ENCODE measurements around the gene MC4R. TPM values are rescaled to one million over a fixed set of nuclear protein-coding genes. Genes with fewer than 3 reads are reported as not detected.

Gene MC4R
- total and polyA plus RNA-seq, 4 experiments from 2014 or later, result not detected

DNA sequence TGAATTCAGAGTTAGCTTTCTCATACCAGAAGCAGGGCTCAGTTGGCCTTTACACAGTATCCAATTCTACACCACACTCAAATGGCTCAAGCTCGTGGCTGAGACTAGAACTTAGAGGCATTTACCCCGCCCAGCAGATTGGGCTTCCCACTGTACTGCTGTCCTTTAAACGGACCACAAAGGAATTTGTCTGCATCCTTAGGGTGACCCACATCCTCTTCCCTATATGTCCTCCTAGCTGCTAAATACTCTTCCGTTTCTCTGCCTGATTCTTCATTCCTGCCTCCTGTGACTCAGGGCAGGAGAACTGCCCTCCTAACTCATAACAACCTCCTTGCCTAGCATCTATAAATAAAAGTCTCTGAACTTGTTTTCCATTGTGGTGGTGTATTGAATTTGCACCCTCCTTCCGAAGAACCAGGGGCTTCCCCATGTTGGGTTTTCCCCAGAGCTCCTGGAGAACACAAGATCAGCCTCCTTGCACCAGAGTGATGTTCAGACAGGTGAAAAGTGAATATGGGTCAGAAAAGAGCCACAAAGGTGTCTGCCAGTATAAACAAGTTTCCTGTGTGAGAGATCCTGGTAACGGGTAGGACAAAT is 32.0 kb upstream of the MC4R start:
- Mint-ChIP-seq H3K27ac (no peak overlapping the region), H3K4me1 (no peaks in the 10 kb centered on the region), H3K9me3 (peaks cover 0 to 13% (median 8%) of the 10 kb centered on the region in 8 donors), H3K36me3 (no peaks in the 10 kb centered on the region), H3K4me3 (no peak overlapping the region), H3K27me3 (no peaks in the 10 kb centered on the region)
- ChIA-PET CTCF (ENCODE audit: partially characterized antibody) (no interaction called here), POLR2A (ENCODE audit: partially characterized antibody) (no interaction called here)
- Histone ChIP-seq H3K36me3 (ENCODE audit: insufficient read depth, low read length) (no peaks in the 10 kb centered on the region), H3K27me3 (ENCODE audit: insufficient read depth, low read length) (no peaks in the 10 kb centered on the region), H3K4me3 (ENCODE audit: low read length in 2 of 2) (no peak overlapping the region), H3K9me3 (ENCODE audit: control insufficient read depth in 1 of 2, low read length in 2 of 2) (no peaks in the 10 kb centered on the region), H3K27ac (ENCODE audit: low read depth, low read length) (no peak overlapping the region), H3K4me1 (ENCODE audit: insufficient read depth, low read length) (no peaks in the 10 kb centered on the region)
- DNase-seq, result no peak
- intact Hi-C loops (cut with micrococcal nuclease), result no loop called here

DNA sequence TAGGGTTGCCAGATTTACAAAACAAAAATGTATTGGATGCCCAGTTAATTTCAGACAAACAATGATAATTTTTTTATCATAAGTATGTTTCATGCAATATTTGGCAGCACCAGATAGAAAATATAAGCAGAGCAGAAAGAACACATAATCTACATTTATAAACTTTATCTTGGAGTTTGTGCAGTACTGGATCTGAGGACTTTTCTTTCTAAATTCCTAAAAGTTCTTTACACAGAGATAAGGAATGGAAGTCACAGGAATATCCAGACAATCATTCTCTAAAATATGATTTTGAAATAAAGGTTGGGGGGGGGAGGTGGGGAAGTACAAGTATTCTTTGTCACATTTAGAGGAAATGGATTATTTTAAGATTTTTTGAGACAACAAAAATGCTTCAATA is 28.8 kb upstream of the MC4R start:
- Histone ChIP-seq H3K4me3 (ENCODE audit: low read length in 2 of 2) (no peak overlapping the region), H3K4me1 (ENCODE audit: insufficient read depth, low read length) (no peaks in the 10 kb centered on the region), H3K9me3 (ENCODE audit: control insufficient read depth in 1 of 2, low read length in 2 of 2) (no peaks in the 10 kb centered on the region), H3K27me3 (ENCODE audit: insufficient read depth, low read length) (no peaks in the 10 kb centered on the region), H3K36me3 (ENCODE audit: insufficient read depth, low read length) (no peaks in the 10 kb centered on the region), H3K27ac (ENCODE audit: low read depth, low read length) (no peak overlapping the region)
- ChIA-PET POLR2A (ENCODE audit: partially characterized antibody) (no interaction called here), CTCF (ENCODE audit: partially characterized antibody) (no interaction called here)
- H3K36me3 Mint-ChIP-seq, result no peaks in the 10 kb centered on the region
- H3K27ac Mint-ChIP-seq, result no peak overlapping the region
- no peak overlapping the region for H3K4me3 Mint-ChIP-seq
- no peaks in the 10 kb centered on the region for H3K27me3 Mint-ChIP-seq
- peaks cover 4 to 12% (median 9%) of the 10 kb centered on the region in 8 donors for H3K9me3 Mint-ChIP-seq
- no peak for DNase-seq
- no peaks in the 10 kb centered on the region for H3K4me1 Mint-ChIP-seq
- intact Hi-C loops (cut with micrococcal nuclease), result no loop called here

DNA sequence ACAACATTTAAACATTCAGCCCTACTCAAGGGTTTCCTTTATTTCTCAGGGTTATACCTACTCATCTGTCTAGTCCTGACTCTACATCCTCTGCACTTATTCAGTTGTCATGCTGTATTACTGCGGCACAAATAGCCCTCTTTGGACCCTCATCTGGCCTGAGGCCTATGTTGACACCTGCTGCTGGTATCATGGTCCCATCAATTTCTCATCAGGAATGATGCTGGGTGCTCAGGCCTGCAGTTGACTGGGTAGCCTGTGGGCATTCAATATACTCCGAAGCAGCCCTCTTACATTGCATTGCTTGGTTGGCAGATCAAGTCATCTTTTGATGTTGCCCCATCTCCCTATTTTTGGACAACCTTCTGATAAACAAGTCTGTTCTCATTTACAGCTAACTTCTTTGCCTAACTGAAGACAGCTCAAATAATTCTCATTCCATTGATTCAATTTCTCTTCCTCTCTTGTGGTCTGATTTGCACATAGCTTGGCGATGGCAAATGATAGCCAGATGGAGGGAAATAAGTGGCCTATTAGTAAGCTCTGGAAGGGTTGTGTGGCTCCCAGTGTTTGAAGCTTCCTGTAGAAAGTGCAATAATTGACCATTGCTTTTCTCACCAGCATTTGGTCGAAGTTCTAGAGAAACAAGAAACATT is 19.1 kb upstream of the MC4R start:
- Histone ChIP-seq H3K27me3 (ENCODE audit: insufficient read depth, low read length) (no peaks in the 10 kb centered on the region), H3K4me1 (ENCODE audit: insufficient read depth, low read length) (no peaks in the 10 kb centered on the region), H3K27ac (ENCODE audit: low read depth, low read length) (no peak overlapping the region), H3K9me3 (ENCODE audit: control insufficient read depth in 1 of 2, low read length in 2 of 2) (no peaks in the 10 kb centered on the region), H3K36me3 (ENCODE audit: insufficient read depth, low read length) (no peaks in the 10 kb centered on the region), H3K4me3 (ENCODE audit: low read length in 2 of 2) (no peak overlapping the region)
- Mint-ChIP-seq H3K27ac (no peak overlapping the region), H3K27me3 (no peaks in the 10 kb centered on the region), H3K9me3 (peaks cover 0 to 6% (median under 1%) of the 10 kb centered on the region in 8 donors), H3K4me1 (no peaks in the 10 kb centered on the region), H3K4me3 (no peak overlapping the region), H3K36me3 (no peaks in the 10 kb centered on the region)
- intact Hi-C loops (cut with micrococcal nuclease), result no loop called here
- POLR2A ChIA-PET (ENCODE audit: partially characterized antibody), result no interaction called here
- DNase-seq, result no peak
- CTCF ChIA-PET (ENCODE audit: partially characterized antibody), result no interaction called here

DNA sequence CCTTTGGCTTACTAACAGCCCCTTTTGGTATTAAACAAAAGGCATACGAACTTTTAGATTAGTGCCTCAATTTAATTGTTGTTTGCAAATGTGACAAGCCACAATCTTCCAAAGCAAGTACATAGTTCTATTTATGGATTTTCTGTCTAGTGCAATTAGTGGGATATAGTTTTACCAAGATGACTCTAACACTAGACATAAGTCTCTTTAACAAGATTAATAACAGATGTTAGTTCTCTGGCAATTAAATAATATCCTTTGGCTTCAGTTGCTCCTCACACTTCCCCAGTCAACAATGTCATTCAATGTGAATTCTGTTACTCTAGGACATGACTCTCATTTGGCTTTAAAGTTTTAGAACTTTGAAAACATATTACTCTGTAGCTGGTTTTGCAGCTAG is 16.7 kb upstream of the MC4R start:
- Mint-ChIP-seq H3K36me3 (no peaks in the 10 kb centered on the region), H3K4me3 (no peak overlapping the region), H3K27ac (no peak overlapping the region), H3K4me1 (no peaks in the 10 kb centered on the region), H3K9me3 (peaks cover 0 to 3% (median 0%) of the 10 kb centered on the region in 8 donors), H3K27me3 (no peaks in the 10 kb centered on the region)
- H3K4me1 ChIP-seq (ENCODE audit: insufficient read depth, low read length), result no peaks in the 10 kb centered on the region
- POLR2A ChIA-PET (ENCODE audit: partially characterized antibody), result no interaction called here
- no peaks in the 10 kb centered on the region for H3K9me3 ChIP-seq (ENCODE audit: control insufficient read depth in 1 of 2, low read length in 2 of 2)
- DNase-seq, result no peak
- no peaks in the 10 kb centered on the region for H3K36me3 ChIP-seq (ENCODE audit: insufficient read depth, low read length)
- H3K27me3 ChIP-seq (ENCODE audit: insufficient read depth, low read length), result no peaks in the 10 kb centered on the region
- CTCF ChIA-PET (ENCODE audit: partially characterized antibody), result no interaction called here
- intact Hi-C loops (cut with micrococcal nuclease), result no loop called here
- no peak overlapping the region for H3K4me3 ChIP-seq (ENCODE audit: low read length in 2 of 2)
- H3K27ac ChIP-seq (ENCODE audit: low read depth, low read length), result no peak overlapping the region

DNA sequence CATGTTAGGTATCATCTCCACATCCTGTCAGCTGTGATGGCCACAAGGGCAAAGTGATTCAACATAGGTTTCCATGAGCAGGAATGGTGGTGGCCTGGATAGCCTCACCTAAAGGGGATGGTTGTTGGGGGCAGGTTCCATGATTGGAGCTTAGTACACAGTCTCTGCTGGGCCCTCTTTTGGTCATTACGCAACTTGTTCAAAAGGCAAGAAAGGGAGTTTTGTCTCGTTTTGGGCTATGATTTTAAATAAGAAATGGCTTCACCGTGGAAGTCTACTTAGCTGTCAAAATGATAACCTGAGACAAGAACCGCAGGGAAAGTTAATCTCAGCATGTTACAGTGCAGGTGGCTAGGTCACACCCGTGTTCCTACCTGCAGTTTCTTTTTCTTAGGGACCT is 13.1 kb upstream of the MC4R start:
- POLR2A ChIA-PET (ENCODE audit: partially characterized antibody), result no interaction called here
- CTCF ChIA-PET (ENCODE audit: partially characterized antibody), result no interaction called here
- H3K4me3 Mint-ChIP-seq, result no peak overlapping the region

GRCh38 chr18:60383893-60384292 is 11.3 kb upstream of the MC4R start:
- H3K4me1 Mint-ChIP-seq, result no peaks in the 10 kb centered on the region

More for the DNA sequence above, 13.1 kb upstream of the MC4R start:
- H3K27ac ChIP-seq (ENCODE audit: low read depth, low read length), result no peak overlapping the region
- no peaks in the 10 kb centered on the region for H3K36me3 Mint-ChIP-seq
- no peaks in the 10 kb centered on the region for H3K9me3 ChIP-seq (ENCODE audit: control insufficient read depth in 1 of 2, low read length in 2 of 2)
- H3K4me1 Mint-ChIP-seq, result no peaks in the 10 kb centered on the region
- peaks cover 0 to 3% (median 0%) of the 10 kb centered on the region in 8 donors for H3K9me3 Mint-ChIP-seq
- H3K27ac Mint-ChIP-seq, result no peak overlapping the region
- H3K27me3 Mint-ChIP-seq, result no peaks in the 10 kb centered on the region
- H3K27me3 ChIP-seq (ENCODE audit: insufficient read depth, low read length), result no peaks in the 10 kb centered on the region
- no peaks in the 10 kb centered on the region for H3K36me3 ChIP-seq (ENCODE audit: insufficient read depth, low read length)
- no peaks in the 10 kb centered on the region for H3K4me1 ChIP-seq (ENCODE audit: insufficient read depth, low read length)
- intact Hi-C loops (cut with micrococcal nuclease), result no loop called here
- no peak for DNase-seq
- no peak overlapping the region for H3K4me3 ChIP-seq (ENCODE audit: low read length in 2 of 2)

DNA sequence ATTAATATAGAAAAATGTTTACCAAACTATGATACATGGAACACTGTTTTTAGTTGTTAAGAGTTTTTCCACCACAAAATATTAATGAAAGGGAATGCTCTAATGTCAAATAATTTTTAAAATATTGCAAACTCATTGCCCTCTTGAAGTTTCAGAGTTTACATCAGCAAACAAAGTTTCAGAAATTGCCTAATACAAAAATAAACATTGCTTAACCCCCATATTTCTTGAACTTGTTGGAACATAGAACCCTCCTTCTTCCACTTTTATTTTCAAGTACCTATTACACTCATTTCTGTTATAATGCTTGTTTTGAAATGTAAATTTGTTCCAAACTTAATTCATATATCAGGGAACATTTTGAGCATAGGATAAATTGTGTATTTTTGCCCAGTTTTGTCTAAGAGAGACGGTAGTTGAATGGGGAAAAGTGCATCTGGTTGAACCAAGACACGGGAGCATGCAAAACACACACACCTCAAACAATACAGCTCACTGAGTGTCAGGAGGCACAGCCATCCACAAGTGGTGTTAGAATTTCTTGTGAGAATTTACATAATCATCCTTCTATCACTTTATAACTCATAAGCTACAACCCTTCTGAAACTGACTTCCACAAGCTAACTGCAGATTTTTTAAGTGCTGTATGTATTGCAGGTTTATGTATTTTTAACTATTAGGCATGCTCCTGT is 5.3 kb upstream of the MC4R start:
- H3K27ac ChIP-seq (ENCODE audit: low read depth, low read length), result no peak overlapping the region
- no peaks in the 10 kb centered on the region for H3K36me3 Mint-ChIP-seq
- H3K4me3 Mint-ChIP-seq, result no peak overlapping the region
- H3K27me3 ChIP-seq (ENCODE audit: insufficient read depth, low read length), result no peaks in the 10 kb centered on the region
- H3K9me3 Mint-ChIP-seq, result peaks cover 0 to 6% (median 0%) of the 10 kb centered on the region in 8 donors
- no peaks in the 10 kb centered on the region for H3K9me3 ChIP-seq (ENCODE audit: control insufficient read depth in 1 of 2, low read length in 2 of 2)
- no peak for DNase-seq
- no peaks in the 10 kb centered on the region for H3K4me1 ChIP-seq (ENCODE audit: insufficient read depth, low read length)
- intact Hi-C loops (cut with micrococcal nuclease), result no loop called here
- no peaks in the 10 kb centered on the region for H3K27me3 Mint-ChIP-seq
- H3K27ac Mint-ChIP-seq, result no peak overlapping the region
- ChIA-PET CTCF (ENCODE audit: partially characterized antibody) (no interaction called here), POLR2A (ENCODE audit: partially characterized antibody) (no interaction called here)
- H3K36me3 ChIP-seq (ENCODE audit: insufficient read depth, low read length), result no peaks in the 10 kb centered on the region
- H3K4me3 ChIP-seq (ENCODE audit: low read length in 2 of 2), result no peak overlapping the region
- no peaks in the 10 kb centered on the region for H3K4me1 Mint-ChIP-seq

More at GRCh38 chr18:60383893-60384292, 11.3 kb upstream of the MC4R start:
- DNase-seq, result no peak
- no peak overlapping the region for H3K4me3 ChIP-seq (ENCODE audit: low read length in 2 of 2)
- H3K9me3 ChIP-seq (ENCODE audit: control insufficient read depth in 1 of 2, low read length in 2 of 2), result no peaks in the 10 kb centered on the region
- no peaks in the 10 kb centered on the region for H3K36me3 ChIP-seq (ENCODE audit: insufficient read depth, low read length)
- intact Hi-C loops (cut with micrococcal nuclease), result no loop called here
- H3K36me3 Mint-ChIP-seq, result no peaks in the 10 kb centered on the region
- H3K27ac Mint-ChIP-seq, result no peak overlapping the region
- H3K27me3 ChIP-seq (ENCODE audit: insufficient read depth, low read length), result no peaks in the 10 kb centered on the region
- ChIA-PET POLR2A (ENCODE audit: partially characterized antibody) (no interaction called here), CTCF (ENCODE audit: partially characterized antibody) (no interaction called here)
- H3K27ac ChIP-seq (ENCODE audit: low read depth, low read length), result no peak overlapping the region
- no peaks in the 10 kb centered on the region for H3K27me3 Mint-ChIP-seq
- peaks cover 0 to 6% (median 0%) of the 10 kb centered on the region in 8 donors for H3K9me3 Mint-ChIP-seq
- H3K4me3 Mint-ChIP-seq, result no peak overlapping the region
- H3K4me1 ChIP-seq (ENCODE audit: insufficient read depth, low read length), result no peaks in the 10 kb centered on the region

All from CD4-positive, alpha-beta memory T cell (primary cell).